AG04449 (cell line): ENCODE measurements around the gene CPT1C.

ENCODE experiments used
- CTCF ChIA-PET: fragments of 350-600 bp; formaldehyde crosslinking; extraction: SDS; loops from one replicate; lab custom pipeline; 2021; ENCODE audit warnings: antibody characterized with exemption; lab: Yijun Ruan, JAX
- POLR2A ChIA-PET: fragments of 400-600, 350-600 bp; formaldehyde crosslinking; extraction: SDS; loops from one replicate; lab custom pipeline; 2020; ENCODE audit warnings: antibody characterized with exemption, inconsistent platforms; lab: Yijun Ruan, JAX
- DNase-seq: peaks from one replicate; pipeline ENCODE4 v3.0.0-alpha.2; 2010; ENCODE audit warnings: low read depth, low spot score
- H3K4me3 ChIP-seq: 2 replicates; pipeline ENCODE4 v1.5.1; 2011; ENCODE audit warnings: low read depth, mild to moderate bottlenecking, control low read depth, low read length
- CTCF ChIP-seq: IDR thresholded peaks from one replicate; pipeline ENCODE4 v1.5.1; 2011; ENCODE audit warnings: mild to moderate bottlenecking, moderate library complexity, low read length, control low read depth, inconsistent platforms; ENCODE audit not compliant: insufficient read depth; ENCODE audit errors: missing control alignments

The CPT1C gene

GRCh38 chr19:49730166-49730565 lies 39.2 kb downstream of the CPT1C start:
- TF ChIP-seq CTCF: no peak
- POLR2A ChIA-PET: no interaction called here
- H3K4me3 ChIP-seq: no peak overlapping the region
- DNase-seq: no peak
- CTCF ChIA-PET: interaction anchor here (0.6 to 4.7 kb wide), 3 partner anchors 12 to 45 kb away, joined by 3 to 27 read pairs (median 3); no protein-coding TSS in a partner anchor

GRCh38 chr19:49738268-49738667 lies 47.4 kb downstream of the CPT1C start:
- no peak overlapping the region for H3K4me3 ChIP-seq
- TF ChIP-seq CTCF: no peak
- ChIA-PET POLR2A (no interaction called here), CTCF (no interaction called here)
- no peak for DNase-seq

- no peak for DNase-seq
- CTCF ChIA-PET: no interaction called here
- TF ChIP-seq CTCF: no peak
- POLR2A ChIA-PET: no interaction called here
- no peak overlapping the region for H3K4me3 ChIP-seq
These were observed 48.2 kb downstream of the CPT1C start for GRCh38 chr19:49739098-49739497.

- H3K4me3 ChIP-seq: no peak overlapping the region
- ChIA-PET POLR2A (no interaction called here), CTCF (interaction anchor here (0.7 kb wide), 1 partner anchor 10 kb away, joined by 3 read pairs; no protein-coding TSS in a partner anchor)
- no peak for TF ChIP-seq CTCF
- DNase-seq: no peak
These were observed 49.0 kb downstream of the CPT1C start for GRCh38 chr19:49739933-49740332.

- TF ChIP-seq CTCF: no peak
- no peak for DNase-seq
- ChIA-PET POLR2A (no interaction called here), CTCF (interaction anchor here (1.1 kb wide), 1 partner anchor 24 kb away, joined by 3 read pairs; no protein-coding TSS in a partner anchor)
- H3K4me3 ChIP-seq: no peak overlapping the region
These were observed 50.4 kb downstream of the CPT1C start for GRCh38 chr19:49741210-49741844.

GRCh38 chr19:49744946-49745381 lies 54.0 kb downstream of the CPT1C start:
- no peak for TF ChIP-seq CTCF
- ChIA-PET CTCF (no interaction called here), POLR2A (no interaction called here)
- no peak for DNase-seq
- no peak overlapping the region for H3K4me3 ChIP-seq
